ENCODE results near the gene TTC28. TPM values are rescaled to one million over a fixed set of nuclear protein-coding genes. Genes with fewer than 3 reads are reported as not detected.

Gene TTC28
- total and polyA plus RNA-seq, 4 donors = 3.1 to 74.9 (median 26.1) TPM

DNA sequence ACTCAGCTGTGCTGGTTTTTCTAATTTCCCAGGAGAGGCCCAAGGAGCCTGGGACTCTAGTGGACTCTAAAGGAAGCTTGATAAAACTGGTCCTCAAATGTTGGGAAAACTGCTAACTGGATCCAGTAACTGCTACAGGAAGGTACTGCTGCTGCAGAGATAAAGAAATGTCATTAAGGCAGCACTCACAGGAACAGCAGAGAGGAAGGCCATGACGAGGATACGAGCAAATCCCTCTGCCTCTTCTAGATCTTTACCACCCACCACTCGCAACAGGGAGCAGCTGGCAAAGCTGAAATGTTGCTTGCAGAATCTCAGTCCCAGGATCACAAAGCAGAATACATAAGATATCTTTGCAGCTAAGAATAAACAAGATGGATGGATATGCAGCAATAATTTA is 23.5 kb downstream of the TTC28 start:
- WGBS, 2 donors = 89 to 93% methylated on average over 3 of the region's 3 CpGs

DNA sequence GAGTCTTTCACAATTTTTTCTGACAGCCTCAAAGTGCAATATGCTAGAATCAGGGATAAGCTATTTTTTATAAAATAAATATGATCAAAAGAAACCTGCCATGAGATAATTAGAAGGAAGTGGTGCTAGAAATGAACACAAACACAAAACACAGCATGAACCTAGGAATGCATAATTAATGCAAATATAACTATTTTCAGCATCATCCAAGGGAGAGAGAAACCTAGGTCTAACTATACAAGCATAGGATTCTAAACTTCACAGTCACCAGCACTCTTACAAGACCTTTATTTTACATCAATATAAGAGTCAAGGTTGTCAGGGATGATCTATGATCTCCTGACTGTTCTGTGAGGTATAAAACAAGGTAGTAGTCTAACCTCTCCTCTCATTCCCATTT is 29.2 kb downstream of the TTC28 start:
- Histone ChIP-seq H3K4me3 (ENCODE audit: low read length in 2 of 2) (no peak overlapping the region), H3K4me1 (ENCODE audit: control insufficient read depth in 1 of 2, insufficient read depth in 2 of 2, low read length in 2 of 2) (no peaks in the 10 kb centered on the region), H3K27me3 (ENCODE audit: control insufficient read depth in 1 of 2, insufficient read depth in 2 of 2, low read length in 1 of 2) (no peaks in the 10 kb centered on the region), H3K27ac (ENCODE audit: low read depth in 1 of 2, low read length in 2 of 2) (no peak overlapping the region), H3K9me3 (ENCODE audit: control insufficient read depth, low read length) (no peaks in the 10 kb centered on the region), H3K36me3 (ENCODE audit: control insufficient read depth in 1 of 2, insufficient read depth in 2 of 2, low read length in 1 of 2) (no peaks in the 10 kb centered on the region)
- ATAC-seq (ENCODE audit: low FRiP score) (no peak), DNase-seq (no peak)
- intact Hi-C loops (cut with DNase I) = no loop called here

More for the DNA sequence above, 23.5 kb downstream of the TTC28 start:
- Histone ChIP-seq H3K4me1 (ENCODE audit: control insufficient read depth in 1 of 2, insufficient read depth in 2 of 2, low read length in 2 of 2) (no peaks in the 10 kb centered on the region), H3K9me3 (ENCODE audit: control insufficient read depth, low read length) (no peaks in the 10 kb centered on the region), H3K4me3 (ENCODE audit: low read length in 2 of 2) (no peak overlapping the region), H3K27me3 (ENCODE audit: control insufficient read depth in 1 of 2, insufficient read depth in 2 of 2, low read length in 1 of 2) (no peaks in the 10 kb centered on the region), H3K27ac (ENCODE audit: low read depth in 1 of 2, low read length in 2 of 2) (no peak overlapping the region), H3K36me3 (ENCODE audit: control insufficient read depth in 1 of 2, insufficient read depth in 2 of 2, low read length in 1 of 2) (no peaks in the 10 kb centered on the region)
- intact Hi-C loops (cut with DNase I) = no loop called here
- DNase-seq = no peak
- no peak for ATAC-seq (ENCODE audit: low FRiP score)

DNA sequence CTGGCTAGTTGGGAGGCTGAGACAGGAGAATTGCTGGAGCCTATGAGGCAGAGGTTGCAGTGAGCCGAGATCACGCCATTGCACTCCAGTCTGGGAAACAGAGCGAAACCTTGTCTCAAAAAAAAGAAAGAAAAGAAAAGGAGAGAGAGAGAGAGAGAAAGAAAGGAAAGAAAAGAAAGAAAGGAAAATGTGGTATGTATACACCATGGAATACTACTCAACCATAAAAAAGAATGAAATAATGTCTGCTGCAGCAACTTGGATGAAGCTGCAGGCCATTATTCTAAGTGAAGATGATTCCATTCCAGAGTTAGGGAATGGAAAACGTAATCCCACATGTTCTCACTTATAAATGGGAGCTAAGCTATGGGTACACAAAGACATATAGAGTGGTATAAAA is 30.8 kb downstream of the TTC28 start:
- Histone ChIP-seq H3K27me3 (ENCODE audit: control insufficient read depth in 1 of 2, insufficient read depth in 2 of 2, low read length in 1 of 2) (no peaks in the 10 kb centered on the region), H3K4me3 (ENCODE audit: low read length in 2 of 2) (no peak overlapping the region), H3K9me3 (ENCODE audit: control insufficient read depth, low read length) (no peaks in the 10 kb centered on the region), H3K36me3 (ENCODE audit: control insufficient read depth in 1 of 2, insufficient read depth in 2 of 2, low read length in 1 of 2) (no peaks in the 10 kb centered on the region), H3K4me1 (ENCODE audit: control insufficient read depth in 1 of 2, insufficient read depth in 2 of 2, low read length in 2 of 2) (no peaks in the 10 kb centered on the region), H3K27ac (ENCODE audit: low read depth in 1 of 2, low read length in 2 of 2) (no peak overlapping the region)
- intact Hi-C loops (cut with DNase I) = no loop called here
- WGBS, 2 donors = 98 to 99% methylated on average over 4 of the region's 4 CpGs
- DNase-seq = no peak
- no peak for ATAC-seq (ENCODE audit: low FRiP score)

DNA sequence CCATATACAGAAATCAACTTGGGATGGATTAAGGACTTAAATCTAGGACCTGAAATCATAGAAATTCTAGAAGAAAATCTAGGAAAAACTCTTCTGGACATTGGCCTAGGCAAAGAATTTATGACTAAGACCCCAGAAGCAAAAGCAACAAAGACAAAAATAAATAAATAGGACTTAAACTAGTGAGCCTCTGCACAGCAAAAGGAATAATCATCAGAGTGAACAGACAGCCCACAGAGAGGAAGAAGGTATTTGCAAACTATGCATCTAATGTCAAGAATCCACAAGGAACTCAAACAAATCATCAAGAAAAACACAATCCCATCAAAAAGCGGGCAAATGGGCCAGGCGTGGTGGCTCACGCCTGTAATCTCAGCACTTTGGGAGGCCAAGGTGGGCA is 32.4 kb downstream of the TTC28 start:
- DNase-seq (no peak), ATAC-seq (ENCODE audit: low FRiP score) (no peak)
- Histone ChIP-seq H3K27ac (ENCODE audit: low read depth in 1 of 2, low read length in 2 of 2) (no peak overlapping the region), H3K36me3 (ENCODE audit: control insufficient read depth in 1 of 2, insufficient read depth in 2 of 2, low read length in 1 of 2) (no peaks in the 10 kb centered on the region), H3K4me1 (ENCODE audit: control insufficient read depth in 1 of 2, insufficient read depth in 2 of 2, low read length in 2 of 2) (no peaks in the 10 kb centered on the region), H3K27me3 (ENCODE audit: control insufficient read depth in 1 of 2, insufficient read depth in 2 of 2, low read length in 1 of 2) (no peaks in the 10 kb centered on the region), H3K9me3 (ENCODE audit: control insufficient read depth, low read length) (no peaks in the 10 kb centered on the region), H3K4me3 (ENCODE audit: low read length in 2 of 2) (no peak overlapping the region)
- intact Hi-C loops (cut with DNase I) = no loop called here
- WGBS, 2 donors = 98 to 100% methylated on average over 3 of the region's 3 CpGs

DNA sequence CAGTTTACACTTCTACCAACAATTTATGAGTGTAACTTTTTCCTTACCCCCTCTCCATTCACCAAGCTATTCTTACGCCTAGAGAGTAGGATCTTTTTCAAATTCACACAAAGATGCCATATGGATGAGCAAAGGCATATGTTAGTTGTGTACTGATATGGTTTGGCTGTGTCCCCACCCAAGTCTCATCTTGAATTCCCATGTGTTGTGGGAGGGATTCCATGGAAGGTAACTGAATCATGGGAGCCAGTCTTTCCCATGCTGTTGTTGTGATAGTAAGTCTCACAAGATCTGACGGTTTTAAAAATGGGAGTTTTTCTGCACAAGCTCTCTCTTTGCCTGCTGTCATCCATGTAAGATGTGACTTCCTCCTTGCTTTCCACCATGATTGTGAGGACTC is 40.3 kb downstream of the TTC28 start:
- no peaks in the 10 kb centered on the region for H3K4me1 ChIP-seq (ENCODE audit: control insufficient read depth in 1 of 2, insufficient read depth in 2 of 2, low read length in 2 of 2)
- DNase-seq (no peak), ATAC-seq (ENCODE audit: low FRiP score) (no peak)
- no peaks in the 10 kb centered on the region for H3K27me3 ChIP-seq (ENCODE audit: control insufficient read depth in 1 of 2, insufficient read depth in 2 of 2, low read length in 1 of 2)
- no peak overlapping the region for H3K27ac ChIP-seq (ENCODE audit: low read depth in 1 of 2, low read length in 2 of 2)
- H3K9me3 ChIP-seq (ENCODE audit: control insufficient read depth, low read length) = no peaks in the 10 kb centered on the region
- intact Hi-C loops (cut with DNase I) = no loop called here
- WGBS, 2 donors = 93 to 98% methylated on average over 2 of the region's 2 CpGs
- no peaks in the 10 kb centered on the region for H3K36me3 ChIP-seq (ENCODE audit: control insufficient read depth in 1 of 2, insufficient read depth in 2 of 2, low read length in 1 of 2)
- H3K4me3 ChIP-seq (ENCODE audit: low read length in 2 of 2) = no peak overlapping the region

DNA sequence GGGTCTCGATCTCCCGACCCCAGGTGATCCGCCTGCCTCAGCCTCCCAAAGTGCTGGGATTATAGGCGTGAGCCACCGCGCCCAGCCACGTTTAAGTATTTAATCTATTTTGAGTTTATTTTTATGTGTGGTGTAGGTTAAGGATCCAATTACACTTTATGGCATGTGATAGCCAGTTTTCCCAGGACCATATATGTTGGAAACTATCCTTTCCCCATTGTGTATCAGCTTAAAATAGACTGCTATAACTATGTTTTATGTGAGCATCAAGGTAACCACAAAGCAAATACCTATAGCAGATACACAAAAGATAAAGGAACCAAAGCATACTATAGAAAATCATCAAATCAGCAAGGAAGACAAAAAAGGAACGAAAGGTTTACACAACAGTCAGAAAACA is 42.4 kb downstream of the TTC28 start:
- Histone ChIP-seq H3K4me1 (ENCODE audit: control insufficient read depth in 1 of 2, insufficient read depth in 2 of 2, low read length in 2 of 2) (no peaks in the 10 kb centered on the region), H3K36me3 (ENCODE audit: control insufficient read depth in 1 of 2, insufficient read depth in 2 of 2, low read length in 1 of 2) (no peaks in the 10 kb centered on the region), H3K27ac (ENCODE audit: low read depth in 1 of 2, low read length in 2 of 2) (no peak overlapping the region), H3K4me3 (ENCODE audit: low read length in 2 of 2) (no peak overlapping the region), H3K9me3 (ENCODE audit: control insufficient read depth, low read length) (no peaks in the 10 kb centered on the region), H3K27me3 (ENCODE audit: control insufficient read depth in 1 of 2, insufficient read depth in 2 of 2, low read length in 1 of 2) (no peaks in the 10 kb centered on the region)
- ATAC-seq (ENCODE audit: low FRiP score) (no peak), DNase-seq (no peak)
- WGBS, 2 donors = 94 to 95% methylated on average over 8 of the region's 8 CpGs
- intact Hi-C loops (cut with DNase I) = no loop called here

DNA sequence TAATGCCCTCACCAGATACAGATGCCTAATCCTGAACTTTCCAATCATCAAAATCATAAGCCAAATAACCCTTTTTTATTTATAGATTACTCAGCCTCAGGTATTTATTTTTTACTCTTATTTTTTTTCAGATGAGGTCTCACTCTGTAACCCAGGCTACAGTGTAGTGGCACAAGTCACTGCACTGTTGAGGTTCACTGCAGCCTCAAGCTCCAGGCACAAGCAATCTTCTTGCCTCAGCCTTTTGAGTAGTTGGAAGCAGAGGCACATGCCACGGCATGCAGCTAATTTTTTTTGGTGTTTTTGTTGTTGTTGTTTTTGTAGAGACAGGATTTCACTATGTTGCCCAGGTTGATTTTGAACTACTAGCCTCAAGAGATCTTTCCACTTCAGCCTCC is 49.5 kb downstream of the TTC28 start:
- Histone ChIP-seq H3K9me3 (ENCODE audit: control insufficient read depth, low read length) (no peaks in the 10 kb centered on the region), H3K4me3 (ENCODE audit: low read length in 2 of 2) (no peak overlapping the region), H3K27me3 (ENCODE audit: control insufficient read depth in 1 of 2, insufficient read depth in 2 of 2, low read length in 1 of 2) (no peaks in the 10 kb centered on the region), H3K27ac (ENCODE audit: low read depth in 1 of 2, low read length in 2 of 2) (no peak overlapping the region), H3K36me3 (ENCODE audit: control insufficient read depth in 1 of 2, insufficient read depth in 2 of 2, low read length in 1 of 2) (no peaks in the 10 kb centered on the region), H3K4me1 (ENCODE audit: control insufficient read depth in 1 of 2, insufficient read depth in 2 of 2, low read length in 2 of 2) (no peaks in the 10 kb centered on the region)
- ATAC-seq (ENCODE audit: low FRiP score) (no peak), DNase-seq (no peak)
- intact Hi-C loops (cut with DNase I) = no loop called here
- 85 to 90% methylated on average over 1 of the region's 1 CpG for WGBS, 2 donors

DNA sequence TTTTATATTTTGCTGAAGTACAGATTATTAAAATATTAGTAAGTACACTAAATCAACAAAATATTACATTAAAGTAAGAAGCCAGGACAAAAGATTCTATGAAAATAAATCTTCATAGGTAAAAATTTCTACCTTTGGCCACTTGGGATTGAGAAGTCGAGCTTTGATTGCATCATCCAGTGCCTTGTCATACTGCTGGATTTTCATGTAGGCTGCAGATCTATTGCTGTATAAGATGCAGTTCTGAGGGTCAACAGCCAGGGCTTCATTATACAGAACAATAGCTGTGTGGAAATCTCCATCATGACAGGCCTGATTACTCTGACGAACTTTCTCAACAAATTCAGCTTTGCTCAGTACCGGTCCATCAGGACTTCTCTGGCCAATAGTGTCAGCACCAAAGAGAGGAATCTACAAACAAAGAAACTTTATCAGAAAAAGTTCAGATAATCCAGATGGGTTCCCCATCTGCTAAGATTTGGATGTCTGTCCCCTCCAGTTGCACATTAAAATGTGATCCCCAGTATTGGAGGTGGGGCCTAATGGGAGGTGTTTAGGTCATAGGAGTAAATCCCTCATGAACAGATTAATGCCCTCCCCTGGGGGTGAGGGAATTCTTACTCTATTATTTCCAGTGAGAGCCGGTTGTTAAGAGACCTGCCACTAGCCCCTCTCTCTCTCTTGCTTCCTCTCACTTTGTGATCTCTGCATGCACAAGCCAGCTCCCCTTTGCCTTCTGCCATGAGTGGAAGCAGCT is 50.0 kb downstream of the TTC28 start:
- intact Hi-C loops (cut with DNase I) = no loop called here
- H3K27me3 ChIP-seq (ENCODE audit: control insufficient read depth in 1 of 2, insufficient read depth in 2 of 2, low read length in 1 of 2) = no peaks in the 10 kb centered on the region
- ATAC-seq (ENCODE audit: low FRiP score) (no peak), DNase-seq (no peak)
- H3K9me3 ChIP-seq (ENCODE audit: control insufficient read depth, low read length) = no peaks in the 10 kb centered on the region
- 86 to 89% methylated on average over 4 of the region's 4 CpGs for WGBS, 2 donors
- no peak overlapping the region for H3K4me3 ChIP-seq (ENCODE audit: low read length in 2 of 2)
- H3K4me1 ChIP-seq (ENCODE audit: control insufficient read depth in 1 of 2, insufficient read depth in 2 of 2, low read length in 2 of 2) = no peaks in the 10 kb centered on the region
- H3K27ac ChIP-seq (ENCODE audit: low read depth in 1 of 2, low read length in 2 of 2) = no peak overlapping the region
- H3K36me3 ChIP-seq (ENCODE audit: control insufficient read depth in 1 of 2, insufficient read depth in 2 of 2, low read length in 1 of 2) = no peaks in the 10 kb centered on the region

DNA sequence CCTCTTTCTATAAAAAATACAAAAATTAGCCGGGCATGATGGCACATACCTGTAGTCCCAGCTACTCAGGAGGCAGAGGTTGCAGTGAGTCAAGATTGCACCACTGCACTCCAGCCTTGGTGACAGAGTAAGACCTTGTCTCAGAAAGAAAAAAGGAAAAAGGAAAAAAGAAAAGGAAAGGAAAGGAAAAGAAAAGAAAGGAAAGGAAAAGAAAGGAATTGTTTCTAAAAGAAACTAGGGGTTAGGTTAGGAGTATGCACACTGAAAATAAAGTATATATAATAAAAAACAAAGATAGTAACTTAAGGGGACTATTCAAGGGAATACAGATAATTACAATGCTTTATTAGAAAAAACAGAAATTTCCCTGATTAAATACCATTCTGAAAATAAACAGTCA is 50.9 kb downstream of the TTC28 start:
- WGBS, 2 donors = 92 to 93% methylated on average over 1 of the region's 1 CpG
- DNase-seq = no peak
- Histone ChIP-seq H3K36me3 (ENCODE audit: control insufficient read depth in 1 of 2, insufficient read depth in 2 of 2, low read length in 1 of 2) (no peaks in the 10 kb centered on the region), H3K4me1 (ENCODE audit: control insufficient read depth in 1 of 2, insufficient read depth in 2 of 2, low read length in 2 of 2) (no peaks in the 10 kb centered on the region), H3K4me3 (ENCODE audit: low read length in 2 of 2) (no peak overlapping the region), H3K27ac (ENCODE audit: low read depth in 1 of 2, low read length in 2 of 2) (no peak overlapping the region), H3K27me3 (ENCODE audit: control insufficient read depth in 1 of 2, insufficient read depth in 2 of 2, low read length in 1 of 2) (no peaks in the 10 kb centered on the region), H3K9me3 (ENCODE audit: control insufficient read depth, low read length) (no peaks in the 10 kb centered on the region)
- ATAC-seq (ENCODE audit: low FRiP score) = no peak
- intact Hi-C loops (cut with DNase I) = no loop called here
